H4 (cell line): ENCODE data around the gene ANKS1B. TPM values are rescaled to one million over a fixed set of nuclear protein-coding genes. Genes with fewer than 3 reads are reported as not detected.
"Not testable (repeated sequence)": the region's sequence is repeated elsewhere in the genome, so short reads cannot be mapped to it uniquely, and the experiment has no call there.

ENCODE experiments used
- DNase-seq: peaks from one replicate; pipeline ENCODE4 v3.0.0-alpha.2; 2015; ENCODE audit warnings: low spot score
- total RNA-seq: library from RNA; depleted of rRNA; stranded (reverse); fragments of >200 nt; shearing (Covaris generic); gene quantifications from 2 replicates; pipeline ENCODE4 v1.2.3, GENCODE V29; 2014

Gene ANKS1B
- total RNA-seq, 1 experiment from 2014 or later, result 1.8 TPM

- DNase-seq, result no peak
These were observed 963.9 kb downstream of the ANKS1B start for GRCh38 chr12:99020871-99021270.

GRCh38 chr12:99019798-99020197, 964.9 kb downstream of the ANKS1B start:
- DNase-seq, result no peak

- no peak for DNase-seq
These were observed 966.8 kb downstream of the ANKS1B start for GRCh38 chr12:99017971-99018370.

- no peak for DNase-seq
These were observed 975.0 kb downstream of the ANKS1B start for GRCh38 chr12:99009654-99010296.

- no peak for DNase-seq
These were observed 979.1 kb downstream of the ANKS1B start for GRCh38 chr12:99005601-99006000.

GRCh38 chr12:99004799-99005466, 979.8 kb downstream of the ANKS1B start:
- no peak for DNase-seq

- no peak for DNase-seq
These were observed 982.0 kb downstream of the ANKS1B start for GRCh38 chr12:99002731-99003130.

- no peak for DNase-seq
These were observed 982.6 kb downstream of the ANKS1B start for GRCh38 chr12:99002156-99002555.

GRCh38 chr12:98999559-98999958, 985.2 kb downstream of the ANKS1B start:
- DNase-seq, result no peak

GRCh38 chr12:98998697-98999299, 985.9 kb downstream of the ANKS1B start:
- DNase-seq, result peak; percentile 30

GRCh38 chr12:98997899-98998298, 986.8 kb downstream of the ANKS1B start:
- DNase-seq, result no peak

GRCh38 chr12:98990648-98991047, 994.1 kb downstream of the ANKS1B start:
- no peak for DNase-seq

GRCh38 chr12:98985156-98985555, 999.6 kb downstream of the ANKS1B start:
- DNase-seq, result no peak

GRCh38 chr12:98983647-98984046, 1001.1 kb downstream of the ANKS1B start:
- no peak for DNase-seq

GRCh38 chr12:98980508-98980907, 1004.2 kb downstream of the ANKS1B start:
- no peak for DNase-seq

- no peak for DNase-seq
These were observed 1007.5 kb downstream of the ANKS1B start for GRCh38 chr12:98977186-98977585.

- no peak for DNase-seq
These were observed 1009.9 kb downstream of the ANKS1B start for GRCh38 chr12:98974767-98975381.

- peak; percentile 40 for DNase-seq
These were observed 1011.3 kb downstream of the ANKS1B start for GRCh38 chr12:98973395-98973794.

- DNase-seq, result no peak
These were observed 1013.8 kb downstream of the ANKS1B start for GRCh38 chr12:98970950-98971349.

GRCh38 chr12:98970210-98970609, 1014.5 kb downstream of the ANKS1B start:
- DNase-seq, result no peak

- no peak for DNase-seq
These were observed 1015.8 kb downstream of the ANKS1B start for GRCh38 chr12:98968896-98969295.

GRCh38 chr12:98957135-98957534, 1027.6 kb downstream of the ANKS1B start:
- DNase-seq, result not testable (repeated sequence)

GRCh38 chr12:98955284-98955683, 1029.5 kb downstream of the ANKS1B start:
- peak; percentile 12 for DNase-seq
